HuH-7.5 (cell line): ENCODE measurements around the gene RRP9.
"Not testable (repeated sequence)": the region's sequence is repeated elsewhere in the genome, so short reads cannot be mapped to it uniquely, and the experiment has no call there.

ENCODE experiments used
- DNase-seq: peaks from one replicate; pipeline ENCODE4 v3.0.0; 2011; ENCODE audit warnings: low spot score

Gene RRP9

DNA sequence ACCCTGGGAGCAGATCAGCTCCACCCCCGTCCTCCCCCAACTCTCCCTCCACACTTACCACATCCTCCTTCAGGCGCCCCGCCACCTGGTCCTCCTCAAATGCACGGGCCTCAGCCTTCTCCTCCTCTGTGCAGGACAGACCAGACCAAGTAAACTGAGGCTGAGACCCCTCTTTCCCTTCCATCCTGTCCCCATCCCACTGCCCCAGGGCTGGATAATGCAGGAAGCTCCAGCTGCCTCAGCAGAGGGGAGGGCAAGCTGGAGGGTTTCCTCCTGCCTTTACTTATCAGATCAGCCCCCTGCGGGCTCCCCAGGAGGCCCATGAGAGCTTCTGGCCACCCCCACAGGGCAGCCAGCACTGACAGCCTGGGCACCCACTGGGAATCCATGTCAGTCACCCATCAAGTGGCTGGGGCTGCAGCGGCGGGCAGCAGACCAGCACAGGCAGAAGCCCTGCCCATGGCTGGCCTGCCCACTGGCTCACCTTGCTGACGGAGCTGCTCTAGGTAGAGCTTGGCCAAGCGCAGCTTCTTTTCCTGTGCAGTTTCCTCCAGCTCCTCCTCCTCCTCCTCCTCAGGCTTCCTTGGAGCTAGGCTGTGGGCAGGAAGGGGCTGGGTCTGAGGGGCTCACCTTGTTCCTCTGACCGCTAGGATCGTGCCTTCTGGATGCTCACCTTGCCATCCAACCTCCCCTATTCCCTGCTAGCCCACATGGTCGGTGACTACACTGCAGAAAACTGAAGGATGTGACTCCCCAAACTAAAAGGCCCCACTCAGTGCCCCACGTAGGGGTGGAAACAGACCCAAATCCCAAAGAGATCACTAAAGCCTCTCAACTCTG, 3.9 kb downstream of the RRP9 start:
- DNase-seq = no peak

DNA sequence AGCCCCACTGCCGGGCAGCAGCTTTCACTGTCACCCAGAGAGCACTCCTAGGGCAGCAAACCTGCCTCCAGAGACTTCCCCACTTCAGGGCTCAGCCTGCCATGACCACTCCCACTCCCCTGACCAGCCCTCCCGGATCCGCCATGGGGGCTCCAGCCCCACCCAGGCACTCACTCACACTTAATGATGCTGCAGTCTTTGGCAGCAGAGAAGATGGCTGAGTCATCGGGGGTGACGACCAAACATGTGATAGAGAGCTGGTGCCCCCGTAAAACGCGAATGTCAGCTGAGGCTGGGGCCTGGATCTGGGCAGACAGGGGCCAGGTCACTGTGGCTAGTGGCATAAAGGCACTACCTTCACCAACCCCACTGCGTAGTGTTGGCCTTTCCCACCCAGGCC, 4.7 kb downstream of the RRP9 start:
- no peak for DNase-seq

DNA sequence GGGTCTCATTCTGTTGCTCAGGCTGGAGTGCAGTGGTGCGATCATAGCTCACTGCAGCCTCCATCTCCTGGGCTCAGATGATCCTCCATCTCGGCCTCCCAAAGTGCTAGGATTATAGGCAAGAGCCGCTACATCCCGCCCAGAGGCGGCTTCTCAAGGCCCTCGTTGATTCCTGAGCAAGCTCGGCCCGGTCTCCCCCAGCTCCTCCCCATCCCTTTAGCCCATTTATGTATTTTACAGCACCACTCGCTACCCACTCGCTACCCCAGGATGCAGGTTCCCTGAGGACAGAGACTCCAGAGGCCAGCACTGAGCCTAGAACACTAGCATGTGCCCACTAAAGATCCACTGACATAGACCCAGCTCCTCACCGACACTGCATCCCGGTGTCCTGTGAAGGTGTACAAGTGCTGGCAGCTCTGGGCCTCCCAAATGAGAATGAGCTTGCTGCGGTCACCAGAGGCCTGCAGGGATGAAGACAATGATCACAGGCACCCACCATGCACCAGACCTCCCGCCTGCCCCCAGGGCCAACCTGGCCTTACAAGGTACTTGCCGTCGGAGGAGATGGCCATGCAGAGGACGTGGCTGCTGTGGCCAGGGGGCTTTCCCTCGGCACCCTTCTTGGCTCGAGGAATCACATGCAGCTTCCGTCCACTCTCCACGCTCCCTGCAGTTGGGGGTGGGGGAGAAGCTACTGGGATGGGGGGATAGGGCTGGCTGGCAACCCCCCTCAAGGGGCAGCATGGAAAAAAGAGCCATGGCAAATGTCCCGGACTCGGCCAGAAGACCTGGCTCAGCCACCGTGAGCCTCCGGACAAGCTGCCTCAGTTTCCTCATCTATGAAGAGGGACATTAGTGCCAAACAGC, 5.6 kb downstream of the RRP9 start:
- DNase-seq = no peak

DNA sequence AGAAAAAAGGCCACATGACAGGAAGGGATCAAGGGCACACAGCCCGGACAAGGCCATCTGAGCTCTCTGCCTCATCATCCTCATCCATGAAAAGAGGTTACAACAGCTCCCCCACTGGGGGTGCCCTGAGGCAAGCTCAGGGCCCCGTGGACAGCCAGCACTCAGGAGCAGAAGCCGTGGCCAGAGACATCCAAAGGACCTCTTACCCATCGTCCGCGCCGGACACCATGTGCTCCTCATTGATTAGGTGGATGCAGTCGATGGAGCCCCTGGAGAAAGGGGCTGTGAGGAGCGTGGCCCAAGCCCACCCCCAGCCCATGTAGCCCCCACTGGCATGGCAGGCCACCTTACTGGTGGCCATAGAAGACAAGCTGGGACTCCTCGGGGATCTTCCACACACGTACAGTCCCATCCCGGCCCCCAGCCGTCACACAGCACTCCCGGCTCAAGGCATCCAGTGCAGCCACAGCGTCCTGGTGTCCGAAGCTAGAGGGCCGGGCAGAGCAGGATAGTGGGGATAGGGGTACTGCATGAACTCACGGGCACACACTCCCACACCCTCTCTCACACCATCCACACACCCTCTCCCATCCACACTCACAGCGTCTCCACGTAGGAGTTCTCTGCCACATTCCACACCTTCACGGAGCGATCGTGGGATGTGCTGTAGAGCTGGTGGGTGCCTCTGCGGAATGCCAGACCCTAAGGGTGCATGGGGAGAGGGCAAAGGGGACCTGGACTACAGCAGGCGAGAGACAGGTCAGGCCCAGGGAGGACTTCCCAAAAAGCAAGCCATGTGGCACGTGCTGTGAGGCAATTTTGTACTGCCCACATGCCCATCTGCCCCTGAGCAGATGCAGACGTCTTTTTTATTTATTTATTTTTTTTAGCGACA, 6.5 kb downstream of the RRP9 start:
- DNase-seq = no peak

DNA sequence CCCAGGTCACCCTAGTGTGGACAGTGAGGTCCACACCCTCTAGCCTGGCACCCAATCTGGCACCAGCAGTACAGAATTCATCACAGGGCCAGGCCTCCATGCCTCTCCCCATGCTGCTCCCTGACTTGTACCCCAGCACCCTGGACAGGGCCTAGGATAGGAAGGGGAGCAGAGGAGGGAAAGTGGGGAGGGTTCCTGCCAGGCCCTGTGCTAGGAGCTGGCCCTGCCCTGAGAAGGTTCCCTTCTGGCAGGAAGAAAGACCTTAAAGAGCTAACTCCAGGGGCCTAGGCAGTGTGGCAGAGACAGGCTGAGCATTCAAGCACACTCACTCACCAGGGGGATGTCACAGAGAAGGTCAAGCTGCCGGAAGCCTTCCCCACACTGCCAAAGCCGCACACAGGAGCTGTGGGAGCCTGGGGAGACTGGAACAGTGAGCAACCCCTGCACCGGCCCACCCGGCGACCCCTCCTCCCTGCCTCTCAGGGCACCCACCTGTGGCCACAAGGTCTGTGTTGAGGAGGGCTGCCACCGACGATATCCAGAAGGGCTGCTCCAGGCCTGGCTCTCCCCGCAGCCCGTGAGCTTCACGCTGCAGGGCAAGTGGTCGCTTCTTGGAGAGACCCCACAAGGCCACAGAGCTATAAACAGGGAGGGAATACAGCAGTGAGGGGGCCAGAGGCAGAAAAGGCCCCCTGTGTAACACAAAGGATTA, 7.4 kb downstream of the RRP9 start:
- no peak for DNase-seq

DNA sequence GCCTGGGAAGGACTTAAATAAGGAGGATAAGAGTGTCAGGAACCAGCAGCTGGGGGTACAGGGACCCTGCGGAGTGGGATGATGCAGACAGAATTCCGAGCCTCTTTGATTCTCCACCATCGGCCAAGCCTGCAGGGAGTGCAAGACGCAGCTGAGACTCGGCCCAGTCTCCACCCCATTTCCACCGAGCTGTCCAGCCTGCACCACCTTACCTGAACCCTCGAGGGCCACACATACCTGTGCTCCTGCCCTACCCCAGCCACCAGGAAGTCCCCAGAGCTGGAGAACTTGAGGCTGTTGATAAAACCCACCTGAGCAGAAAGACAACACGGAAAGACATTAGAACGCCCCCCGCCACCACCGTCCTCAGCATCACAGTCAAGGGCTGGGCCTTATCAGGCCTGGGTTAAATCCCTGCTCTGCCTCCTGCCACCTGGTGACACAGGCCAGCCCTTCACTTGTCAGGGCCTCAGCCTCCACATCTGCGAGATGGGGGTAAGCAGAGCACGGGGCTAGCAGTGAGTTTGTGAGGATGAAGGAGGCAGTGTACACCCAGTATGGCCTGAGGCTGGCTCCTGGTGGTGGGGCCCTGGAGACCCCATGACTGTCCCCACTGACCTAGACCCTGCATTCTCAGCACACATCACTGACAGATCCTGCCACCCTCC, 8.1 kb downstream of the RRP9 start:
- no peak for DNase-seq

DNA sequence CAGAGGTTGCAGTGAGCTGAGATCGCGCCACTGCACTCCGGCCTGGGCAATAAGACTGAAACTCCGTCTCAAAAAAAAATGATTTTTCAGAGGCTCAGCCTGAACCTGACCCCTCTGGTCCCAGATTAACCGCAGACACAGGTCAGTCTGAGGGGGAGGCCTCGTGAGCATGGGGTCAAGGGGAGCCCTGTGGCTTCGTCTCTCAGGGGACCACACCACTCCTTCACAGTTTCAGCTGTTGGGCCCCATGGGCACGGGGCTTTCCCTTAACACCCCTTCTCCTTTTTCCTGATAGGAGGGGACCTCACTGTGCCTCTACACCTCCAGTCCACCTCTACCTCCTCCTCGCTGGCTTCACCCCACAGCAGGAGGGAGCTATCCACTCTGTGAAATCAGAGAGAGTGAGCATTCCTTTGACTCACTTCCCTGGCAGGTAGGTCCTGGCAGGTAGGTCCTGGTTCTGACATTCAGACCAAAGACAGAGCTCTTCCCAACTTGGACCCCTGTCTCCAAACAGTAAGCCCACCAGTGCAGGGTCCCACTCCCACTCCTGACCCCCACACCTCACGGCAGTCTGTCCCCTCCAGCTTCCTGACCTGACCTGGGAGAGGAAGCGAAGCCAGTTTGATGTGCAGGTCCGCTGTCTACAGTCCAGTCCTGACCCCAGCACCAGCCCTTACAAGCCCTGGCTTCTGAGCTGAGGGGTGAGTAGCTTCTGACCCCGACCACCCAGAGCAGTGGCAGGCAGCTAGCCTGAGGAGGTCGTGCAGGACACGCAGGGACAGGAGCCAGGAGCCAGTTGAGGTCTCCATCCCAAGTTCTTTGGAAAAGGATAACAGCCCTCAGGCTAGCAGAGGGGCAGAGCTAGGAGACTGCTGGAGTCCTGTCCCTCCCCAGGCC, 9.0 kb downstream of the RRP9 start:
- no peak for DNase-seq

DNA sequence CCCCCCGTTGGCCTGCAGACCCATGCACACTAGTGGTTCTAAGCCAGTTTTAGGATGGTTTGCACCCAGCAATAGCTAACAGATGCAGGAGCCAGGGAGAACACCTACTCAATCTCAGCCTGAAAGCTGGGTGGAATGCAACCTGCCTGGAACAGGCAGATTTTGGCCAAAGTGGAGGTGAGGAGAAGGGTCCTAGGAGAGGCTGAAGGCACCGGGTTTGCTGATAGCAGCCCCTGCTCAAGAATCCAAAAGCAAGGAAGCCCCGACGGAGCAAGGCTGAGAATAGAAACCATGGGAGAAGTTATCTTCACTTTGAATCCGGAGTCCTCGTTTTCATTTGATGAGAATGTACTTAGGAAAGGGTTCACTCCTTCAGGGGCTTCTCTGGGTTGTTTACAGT, 9.9 kb downstream of the RRP9 start:
- no peak for DNase-seq

DNA sequence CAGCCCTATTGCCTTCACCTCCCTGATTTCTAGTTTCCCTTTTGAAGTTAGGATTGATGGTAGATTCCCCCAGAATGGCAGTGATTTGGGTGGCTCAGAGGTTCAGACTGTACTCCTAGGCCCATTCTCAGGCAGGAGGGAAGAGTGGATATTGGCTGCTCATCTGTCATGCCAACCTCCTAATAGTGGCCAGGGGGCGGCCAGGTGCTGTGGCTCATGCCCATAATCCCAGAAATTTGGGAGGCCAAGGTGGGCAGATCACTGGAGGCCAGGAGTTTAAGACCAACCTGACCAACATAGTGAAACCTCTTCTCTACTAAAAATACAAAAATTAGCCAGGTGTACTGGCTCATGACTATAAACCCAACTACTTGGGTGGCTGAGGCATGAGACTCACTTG, 11.3 kb downstream of the RRP9 start:
- DNase-seq = no peak

DNA sequence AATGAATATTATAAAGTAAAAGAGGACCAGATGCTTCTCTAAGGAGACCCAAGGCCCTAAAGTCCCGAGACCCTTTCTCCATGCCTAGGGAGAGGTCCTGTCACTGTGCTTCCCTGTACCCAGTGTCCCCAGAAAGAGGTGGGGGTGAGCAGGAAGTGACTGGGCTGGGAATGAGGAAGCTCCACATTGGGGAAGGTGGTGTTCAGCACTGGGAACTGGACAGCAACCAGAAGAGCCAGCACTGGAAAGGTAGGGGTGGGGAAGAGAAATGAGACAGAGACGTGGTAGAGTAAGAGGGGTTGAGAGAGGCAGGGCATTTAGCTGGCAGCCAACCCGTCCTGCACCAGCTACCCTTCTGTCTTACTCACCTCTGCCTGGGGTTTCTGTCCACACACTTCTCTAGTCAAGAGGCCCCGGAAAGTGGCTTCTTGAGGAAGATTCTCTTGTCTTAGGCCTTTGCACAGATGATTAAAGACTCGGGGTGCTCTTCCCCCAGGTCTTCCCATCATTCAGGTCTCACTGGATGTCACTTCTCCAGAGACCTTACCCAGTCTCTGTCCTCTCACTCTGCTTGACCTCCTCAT, 12.2 kb downstream of the RRP9 start:
- no peak for DNase-seq

DNA sequence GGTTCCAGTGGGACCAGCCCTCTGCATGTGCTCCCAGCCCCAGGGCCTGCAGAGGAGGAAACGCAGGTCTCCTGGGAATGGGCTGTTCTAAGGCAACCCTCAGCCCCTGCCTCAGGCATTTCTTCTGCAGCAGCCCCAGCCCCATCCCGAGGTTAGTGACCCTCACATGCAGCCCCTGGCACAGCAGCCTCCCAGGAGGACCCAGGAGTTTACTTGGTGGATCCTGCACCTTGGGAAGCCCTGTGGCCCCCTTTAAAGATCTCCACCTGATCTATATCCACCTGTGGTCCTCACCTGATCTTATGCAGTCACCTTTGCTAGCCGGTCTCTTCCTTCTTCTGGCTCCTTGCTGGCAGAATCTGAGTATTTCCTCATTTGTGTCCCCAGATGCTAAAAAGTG, 12.7 kb downstream of the RRP9 start:
- not testable (repeated sequence) for DNase-seq

DNA sequence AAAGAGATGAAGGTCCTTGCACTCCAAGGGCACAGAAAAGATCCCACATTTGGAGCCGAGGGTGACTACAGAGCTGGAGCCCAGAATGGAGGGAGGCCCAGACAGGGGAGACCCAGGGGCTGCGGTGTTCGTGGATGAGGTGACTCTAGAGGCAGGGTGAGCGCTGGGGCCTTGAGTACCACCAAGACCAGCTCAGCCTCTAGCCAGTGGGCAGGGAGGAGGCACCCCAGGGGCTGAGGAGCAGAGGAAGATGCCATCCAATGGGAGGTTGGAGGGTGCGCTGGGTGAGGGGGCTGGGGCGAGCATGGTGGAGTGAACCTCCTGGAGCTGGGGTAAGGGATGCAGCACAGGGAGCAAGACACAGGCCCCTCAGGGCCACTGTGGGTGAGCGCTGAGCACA, 13.3 kb downstream of the RRP9 start:
- no peak for DNase-seq

DNA sequence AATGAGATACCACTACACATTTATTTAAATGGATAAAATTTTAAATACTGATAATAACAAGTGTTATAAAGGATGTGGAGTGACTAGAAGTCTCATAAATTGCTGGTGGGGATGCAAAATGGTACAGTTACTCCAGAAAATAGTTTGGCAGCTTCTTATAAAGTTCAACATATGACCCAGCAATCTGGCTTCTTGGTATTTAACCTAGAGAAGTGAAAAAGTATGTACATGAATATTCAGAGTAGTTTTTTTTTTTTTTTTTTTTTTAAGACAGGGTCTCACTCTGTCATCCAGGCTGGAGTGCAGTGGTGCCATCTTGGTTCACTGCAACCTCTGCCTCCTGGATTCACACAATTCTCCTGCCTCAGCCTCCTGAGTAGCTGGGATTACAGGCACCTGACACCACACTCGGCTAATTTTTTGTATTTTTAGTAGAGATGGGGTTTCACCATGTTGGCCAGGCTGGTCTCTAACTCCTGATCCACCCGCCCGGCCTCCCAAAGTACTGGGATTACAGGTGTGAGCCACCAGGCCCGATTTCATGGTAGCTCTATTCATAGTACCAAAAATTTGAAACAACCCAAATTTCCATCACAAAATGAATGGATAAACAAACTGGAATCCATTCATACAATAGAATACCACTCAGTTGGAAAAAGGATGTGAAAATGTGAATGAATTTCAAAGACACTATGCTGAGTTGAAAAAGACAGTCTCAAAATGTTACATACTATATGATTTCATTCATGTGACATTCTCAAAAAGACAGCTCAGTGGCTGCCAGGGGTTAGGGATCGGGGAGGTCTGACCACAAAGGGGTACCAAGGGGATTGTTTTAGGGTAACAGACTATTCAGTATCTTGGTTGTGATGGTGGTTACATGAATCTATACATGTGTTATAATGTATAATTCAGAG, 14.4 kb downstream of the RRP9 start:
- DNase-seq = no peak

DNA sequence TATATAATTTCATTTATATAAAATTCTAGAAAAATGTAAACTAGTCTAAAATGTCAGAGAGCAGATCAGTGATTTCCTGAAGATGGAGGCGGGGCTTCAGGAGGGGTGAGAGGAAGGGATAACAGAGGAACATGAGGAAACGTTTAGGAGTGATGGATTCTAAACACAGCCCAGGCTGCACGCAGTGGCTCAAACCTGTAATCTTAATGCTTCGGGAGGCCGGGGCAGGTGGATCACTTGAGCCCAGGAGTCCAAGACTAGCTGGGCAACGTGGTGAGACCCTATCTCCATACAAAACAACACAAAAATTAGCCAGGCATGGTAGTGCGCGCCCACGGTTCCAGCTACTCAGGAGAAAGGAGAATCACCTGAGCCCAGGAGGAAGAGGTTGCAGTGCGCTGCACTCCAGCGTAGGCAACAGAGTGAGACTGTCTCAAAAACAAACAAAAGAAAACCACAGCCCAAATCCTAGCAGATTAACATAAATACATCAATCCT, 20.6 kb downstream of the RRP9 start:
- no peak for DNase-seq

DNA sequence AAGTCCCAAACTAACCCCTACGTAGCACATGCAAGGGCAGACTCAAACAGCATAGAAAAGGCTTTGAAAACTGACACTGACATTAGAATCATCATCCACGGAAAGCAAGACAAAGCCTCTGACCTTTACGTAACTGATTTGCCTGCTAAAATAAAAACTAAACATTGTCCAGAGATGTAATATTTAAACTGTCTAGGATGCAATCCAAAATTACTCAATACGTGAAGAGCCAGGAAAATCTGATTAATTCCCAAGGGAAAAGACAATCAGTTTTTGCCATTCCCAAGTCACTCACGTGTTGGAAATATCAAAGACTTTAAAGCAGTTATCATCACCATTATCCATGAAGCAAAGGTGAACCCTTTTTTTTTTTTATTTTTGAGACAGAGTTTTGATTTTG, 25.3 kb downstream of the RRP9 start:
- no peak for DNase-seq

DNA sequence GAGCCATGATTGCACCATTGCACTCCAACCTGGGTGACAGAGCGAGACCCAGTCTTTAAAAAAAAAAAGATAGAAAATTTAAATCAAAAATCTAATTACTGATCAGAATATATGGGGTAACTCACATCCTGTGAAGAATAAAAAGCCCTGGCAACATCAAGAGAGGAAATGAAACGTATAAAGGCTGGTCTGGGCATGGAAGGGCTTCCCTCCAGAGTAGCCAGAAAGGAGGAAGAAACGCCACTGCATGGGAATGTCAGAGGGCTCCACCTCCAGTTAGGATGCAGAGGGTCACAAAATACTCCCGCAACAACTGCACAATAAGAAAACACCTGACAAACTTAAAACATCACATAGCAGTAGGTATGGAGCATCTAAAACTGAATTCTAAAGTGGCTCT, 33.7 kb downstream of the RRP9 start:
- no peak for DNase-seq

DNA sequence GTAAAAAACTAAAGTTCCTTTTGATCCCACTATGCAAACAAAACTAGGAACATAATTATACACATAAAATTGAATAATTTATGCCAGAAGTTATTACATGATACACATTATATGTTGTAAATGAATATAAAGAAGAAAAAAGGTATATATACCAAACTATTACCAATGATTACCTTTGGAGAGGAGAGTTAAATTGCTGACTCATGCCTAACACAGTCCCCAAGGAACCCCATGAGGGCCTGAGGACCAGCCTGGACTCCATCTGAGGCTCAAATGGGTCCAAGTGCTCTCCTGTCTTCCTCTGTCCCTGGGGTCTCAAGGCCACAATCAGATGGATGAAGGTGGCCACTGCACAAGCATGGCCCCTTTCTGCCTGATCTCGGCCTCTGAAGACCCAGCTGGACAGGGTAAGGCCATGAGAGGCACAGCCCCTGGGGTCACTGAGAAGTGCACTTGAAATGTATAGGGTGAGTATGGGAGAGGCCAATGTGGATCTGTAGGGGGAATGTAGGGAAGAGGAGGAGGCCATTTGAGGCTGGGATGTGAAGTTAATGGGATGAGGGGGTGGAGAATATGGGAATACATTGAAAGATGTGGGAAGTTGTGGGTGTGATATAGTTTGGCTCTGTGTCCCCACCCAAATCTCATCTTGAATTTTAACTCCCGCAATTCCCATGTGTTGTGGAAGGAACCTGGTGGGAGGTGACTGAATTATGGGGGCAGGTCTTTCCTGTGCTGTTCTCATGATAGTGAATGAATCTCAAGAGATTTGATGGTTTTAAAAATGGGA, 37.5 kb downstream of the RRP9 start:
- no peak for DNase-seq

DNA sequence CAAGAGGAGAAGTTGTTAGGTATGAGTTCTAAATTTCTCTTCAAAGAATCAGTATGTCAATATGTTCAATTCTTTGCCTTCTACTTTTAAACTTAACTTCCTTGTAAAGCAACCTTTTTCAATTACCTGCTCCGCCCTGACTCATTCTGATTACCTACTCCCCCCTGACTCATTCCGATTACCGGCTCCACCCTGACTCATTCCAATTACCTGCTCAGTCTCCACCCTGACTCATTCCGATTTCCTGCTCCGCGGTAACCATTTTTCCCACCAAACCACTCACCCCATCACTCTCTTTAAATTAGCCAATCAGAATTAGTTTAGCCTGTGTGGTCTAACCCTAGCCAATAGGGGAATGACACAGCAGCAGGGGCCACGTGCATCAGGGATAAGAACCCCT, 39.3 kb downstream of the RRP9 start:
- not testable (repeated sequence) for DNase-seq
